NCI-H2227 (cell line): ENCODE results near the gene MIA2.
"Not testable (repeated sequence)": the region's sequence is repeated elsewhere in the genome, so short reads cannot be mapped to it uniquely, and the experiment has no call there.

ENCODE experiments used
- DNase-seq: peaks from one replicate; lab custom pipeline; 2025; ENCODE audit not compliant: unreplicated experiment; lab: John Stamatoyannopoulos, UW

Gene MIA2

DNA sequence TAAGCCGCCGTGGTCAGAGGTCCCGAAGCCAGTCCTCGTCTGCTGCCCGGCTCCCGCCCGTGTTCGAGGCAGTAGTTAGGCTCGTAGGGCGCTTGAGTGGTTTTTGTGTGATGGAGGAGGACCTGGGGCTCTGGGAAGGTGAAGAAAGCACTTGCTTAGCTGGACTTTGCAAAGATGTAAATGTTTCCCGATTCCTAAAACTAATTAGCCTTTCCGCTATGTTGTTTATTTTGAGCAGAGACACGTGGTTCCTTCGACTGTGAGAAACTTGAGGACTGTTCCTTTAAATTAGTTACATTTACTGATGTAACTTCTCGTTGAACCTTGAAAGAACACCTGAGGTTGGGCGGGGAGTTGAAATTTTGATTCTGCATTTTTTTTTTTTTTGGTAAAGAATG, 33.9 kb downstream of the MIA2 start:
- DNase-seq: peak; percentile 53

DNA sequence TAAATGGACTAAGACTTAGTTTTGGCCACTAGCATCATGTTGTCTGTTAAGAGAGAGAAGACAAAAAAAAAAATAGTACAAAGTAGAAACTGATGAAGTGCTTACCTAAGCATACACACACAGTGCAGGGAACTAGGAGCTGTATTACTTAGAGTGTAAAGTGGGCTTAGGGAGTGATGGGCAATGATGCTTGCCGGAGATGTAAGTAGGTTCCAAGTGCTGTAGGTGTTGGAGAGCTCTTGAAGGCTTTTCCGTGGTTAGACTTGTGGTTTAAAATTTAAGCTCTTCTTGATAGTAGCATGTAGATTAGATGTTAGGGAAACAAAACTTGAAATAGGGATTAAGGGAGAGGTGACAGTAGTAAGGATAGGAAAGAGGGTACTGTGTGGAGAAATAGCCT, 34.7 kb downstream of the MIA2 start:
- peak; percentile 21 for DNase-seq

DNA sequence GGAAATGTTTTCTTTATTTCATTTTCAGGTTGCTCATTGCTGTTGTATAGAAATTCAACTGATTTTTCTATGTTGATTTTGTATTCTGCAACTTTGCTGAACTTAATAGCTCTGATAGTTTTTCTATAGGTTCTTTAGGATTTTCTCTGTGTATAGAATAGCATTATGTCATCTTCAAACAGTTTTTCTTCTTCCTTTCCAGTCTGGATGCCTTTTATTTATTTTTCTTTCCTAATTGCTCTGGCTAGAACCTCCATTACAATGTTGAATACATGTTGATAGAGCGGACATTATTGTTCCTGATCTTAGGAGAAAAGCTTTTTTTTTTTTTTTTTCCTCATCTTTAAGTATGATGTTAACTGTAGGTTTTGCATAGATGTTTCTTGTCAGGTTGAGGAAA, 39.2 kb downstream of the MIA2 start:
- no peak for DNase-seq

DNA sequence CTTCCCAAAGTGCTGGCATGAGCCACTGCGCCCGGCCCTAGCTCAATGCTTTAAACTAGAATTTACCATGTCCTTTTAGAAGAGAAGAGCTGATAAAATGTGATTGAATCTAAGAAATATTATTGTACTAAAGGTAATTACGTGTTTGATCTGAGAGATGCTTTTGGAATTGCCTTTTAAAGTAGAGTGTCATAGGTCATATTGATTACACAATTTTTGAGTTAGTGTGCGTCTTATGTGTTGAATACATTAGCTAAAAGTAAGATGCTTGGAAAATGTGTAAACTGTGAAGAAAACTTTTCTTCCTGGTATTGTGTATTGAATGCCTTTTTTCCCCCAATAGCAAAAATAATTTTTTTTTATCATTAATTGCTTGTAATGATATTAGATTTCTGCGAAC, 41.7 kb downstream of the MIA2 start:
- no peak for DNase-seq

DNA sequence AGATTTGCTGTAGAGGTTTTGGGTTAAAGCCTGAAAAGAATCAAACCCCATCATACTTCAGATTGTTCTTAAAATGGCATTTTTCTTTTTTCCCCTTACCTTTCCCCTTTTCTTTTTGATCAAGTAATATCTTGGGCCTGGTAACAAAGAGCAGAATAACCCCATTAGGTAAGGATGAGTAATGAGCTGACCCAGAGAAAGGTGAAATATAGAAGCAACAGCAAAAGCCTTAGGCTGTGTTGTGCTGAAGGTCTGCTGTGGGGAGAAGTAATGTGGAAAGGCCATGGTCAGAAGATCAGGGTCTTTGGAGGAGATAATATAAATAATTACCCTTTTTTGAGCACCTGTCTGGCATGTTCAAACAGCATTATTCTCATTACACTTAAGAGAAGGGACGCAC, 42.3 kb downstream of the MIA2 start:
- no peak for DNase-seq

DNA sequence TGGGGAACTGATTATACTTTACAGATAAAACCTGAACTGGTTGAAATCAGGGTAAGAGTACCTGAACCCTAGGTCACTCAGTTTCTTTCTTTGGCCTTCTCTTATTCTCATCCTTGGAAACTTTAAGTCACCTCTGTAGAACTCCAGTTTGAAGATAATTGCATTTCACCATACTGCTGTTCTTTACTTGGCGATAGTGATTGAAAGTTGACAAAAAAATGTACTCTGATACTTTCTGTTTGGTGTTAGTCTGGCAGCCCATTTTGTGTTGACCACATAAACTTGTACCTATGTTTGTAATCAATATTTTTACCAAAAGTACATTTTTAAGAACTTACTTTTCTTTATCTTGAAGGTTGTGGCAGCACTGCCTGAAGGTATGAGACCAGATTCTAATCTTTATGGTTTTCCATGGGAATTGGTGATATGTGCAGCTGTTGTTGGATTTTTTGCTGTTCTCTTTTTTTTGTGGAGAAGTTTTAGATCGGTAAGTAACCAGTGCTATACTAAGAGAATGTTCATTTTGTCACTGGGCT, 42.9 kb downstream of the MIA2 start:
- DNase-seq: no peak

DNA sequence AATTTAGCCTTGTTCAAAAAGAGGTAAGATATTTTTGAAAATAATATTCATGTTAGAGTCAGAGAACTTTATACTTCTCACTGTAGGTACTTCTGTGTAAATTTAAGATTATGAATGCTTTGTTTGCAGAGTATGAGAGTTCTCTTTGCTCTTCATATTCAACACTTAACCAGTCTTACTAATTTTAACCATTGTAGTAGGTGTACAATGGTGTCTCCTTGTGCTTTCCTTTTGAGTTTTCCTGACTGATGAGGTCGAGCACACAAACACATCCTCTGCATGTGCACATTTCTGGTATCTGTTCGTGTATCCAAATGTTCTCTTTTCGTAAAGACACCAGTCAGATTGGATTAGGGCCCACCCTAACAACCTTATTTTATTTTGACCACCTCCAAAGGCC, 45.8 kb downstream of the MIA2 start:
- DNase-seq: no peak

DNA sequence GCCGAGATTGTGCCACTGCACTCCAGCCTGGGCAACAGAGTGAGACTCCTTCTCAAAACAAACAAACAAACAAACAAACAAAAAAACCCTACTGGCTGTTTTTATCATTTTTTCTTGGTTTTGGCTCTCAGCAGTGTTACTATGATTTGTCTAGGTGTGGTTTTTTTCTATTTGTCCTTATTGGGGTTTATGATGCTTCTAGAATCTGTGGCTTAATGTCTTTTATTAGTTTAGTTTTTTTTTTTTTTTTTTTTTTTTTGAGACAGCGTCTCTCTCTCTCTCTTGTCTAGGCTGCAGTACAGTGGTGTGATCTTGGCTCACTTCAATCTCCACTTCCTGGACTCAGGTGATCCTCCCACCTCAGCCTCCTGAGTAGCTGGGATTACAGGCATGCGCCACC, 47.0 kb downstream of the MIA2 start:
- DNase-seq: not testable (repeated sequence)

DNA sequence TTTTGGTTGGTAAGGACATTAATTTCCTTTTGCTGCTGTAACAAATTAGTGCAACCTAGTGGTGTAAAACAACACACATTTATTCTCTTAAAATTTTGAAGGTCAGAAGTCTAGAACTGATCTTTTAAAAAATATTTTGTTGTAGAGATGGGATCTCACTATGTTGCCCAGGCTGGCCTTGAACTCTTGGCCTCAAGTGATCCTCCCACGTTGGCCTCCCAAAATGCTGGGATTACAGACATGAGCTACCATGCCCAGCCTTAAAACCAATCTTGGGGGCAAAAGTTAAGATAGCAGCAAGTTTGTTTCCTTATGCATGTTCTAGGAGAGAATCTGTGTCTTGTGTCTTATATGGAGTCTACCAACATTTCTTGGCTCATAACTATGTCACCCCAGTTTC, 55.8 kb downstream of the MIA2 start:
- no peak for DNase-seq

DNA sequence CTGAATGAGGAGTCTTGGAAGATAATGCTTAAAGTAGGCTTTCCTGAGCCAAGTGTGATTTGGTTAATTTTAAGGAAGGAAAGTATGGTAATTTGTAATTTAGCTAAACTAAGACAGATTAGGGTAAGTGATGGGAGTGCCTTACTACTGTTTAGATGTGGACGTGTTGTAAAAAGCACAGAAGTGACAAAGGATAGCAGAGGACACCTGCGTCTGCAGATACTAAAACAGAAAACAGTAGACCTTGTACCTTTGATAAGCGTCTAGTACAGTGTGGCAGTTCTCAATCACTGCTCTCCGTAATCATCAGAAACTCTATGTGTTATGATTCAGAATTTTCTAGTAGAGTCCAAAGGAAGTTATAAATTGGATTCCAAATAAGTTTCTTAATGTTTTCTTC, 58.0 kb downstream of the MIA2 start:
- DNase-seq: no peak

DNA sequence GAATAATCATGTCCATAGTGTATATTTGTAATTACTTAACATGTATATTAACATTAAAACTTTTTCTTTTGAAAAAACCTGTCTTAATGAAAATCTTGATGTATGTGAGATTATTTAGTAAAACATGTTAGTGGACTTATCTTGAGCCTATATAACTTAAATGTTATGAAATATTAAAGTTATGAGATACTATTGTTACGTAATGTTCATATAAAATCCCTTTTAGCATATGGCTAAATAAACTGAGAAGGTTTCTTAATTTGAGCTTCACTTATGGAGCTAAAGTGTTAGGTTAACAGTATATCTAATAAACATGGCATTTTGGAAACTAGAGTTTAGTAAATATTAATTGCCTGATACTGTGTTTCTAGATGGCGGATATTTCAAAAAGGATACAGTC, 59.9 kb downstream of the MIA2 start:
- DNase-seq: no peak

DNA sequence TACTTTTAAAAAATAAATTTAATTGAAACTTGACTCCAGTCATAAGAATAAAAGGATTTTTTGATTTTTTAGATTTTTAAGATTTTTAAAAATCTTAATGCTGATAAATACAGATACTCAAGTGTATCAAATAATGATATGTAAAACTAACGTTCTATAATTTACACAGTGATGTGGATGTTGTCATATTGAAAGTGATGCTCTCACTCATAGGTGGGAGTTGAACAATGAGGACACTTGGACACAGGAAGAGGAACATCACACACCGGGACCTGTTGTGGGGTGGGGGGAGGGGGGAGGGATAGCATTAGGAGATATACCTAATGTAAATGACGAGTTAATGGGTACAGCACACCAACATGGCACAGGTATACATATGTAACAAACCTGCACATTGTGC, 66.7 kb downstream of the MIA2 start:
- DNase-seq: not testable (repeated sequence)

DNA sequence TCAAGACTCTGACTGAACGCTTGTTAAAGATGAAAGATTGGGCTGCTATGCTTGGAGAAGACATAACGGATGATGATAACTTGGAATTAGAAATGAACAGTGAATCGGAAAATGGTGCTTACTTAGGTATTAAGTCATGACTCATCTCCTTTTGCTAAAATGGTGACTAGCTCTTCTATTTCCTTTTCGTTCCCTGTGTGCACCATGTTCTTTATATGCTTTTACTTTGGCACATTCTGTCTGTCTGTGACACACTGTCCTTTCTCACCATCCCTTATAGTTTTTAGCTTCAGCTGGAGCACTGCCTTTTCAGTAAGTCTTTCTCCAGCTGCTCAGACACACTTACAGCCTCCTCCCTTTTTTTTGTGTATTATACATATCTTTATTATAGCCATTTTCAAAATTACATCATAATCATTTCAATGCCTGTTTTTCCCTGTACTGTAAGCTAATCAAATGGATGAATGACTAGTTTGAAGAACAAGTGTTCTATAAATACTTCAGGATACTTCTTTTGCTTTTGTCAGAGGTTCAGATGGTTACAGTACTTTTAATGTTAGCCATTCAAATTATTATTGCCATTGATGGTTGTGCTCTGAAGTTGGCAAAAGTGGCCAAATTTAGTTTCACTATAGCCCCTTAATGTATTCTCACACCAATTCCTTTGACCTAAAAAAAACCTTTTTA, 68.6 kb downstream of the MIA2 start:
- DNase-seq: no peak

DNA sequence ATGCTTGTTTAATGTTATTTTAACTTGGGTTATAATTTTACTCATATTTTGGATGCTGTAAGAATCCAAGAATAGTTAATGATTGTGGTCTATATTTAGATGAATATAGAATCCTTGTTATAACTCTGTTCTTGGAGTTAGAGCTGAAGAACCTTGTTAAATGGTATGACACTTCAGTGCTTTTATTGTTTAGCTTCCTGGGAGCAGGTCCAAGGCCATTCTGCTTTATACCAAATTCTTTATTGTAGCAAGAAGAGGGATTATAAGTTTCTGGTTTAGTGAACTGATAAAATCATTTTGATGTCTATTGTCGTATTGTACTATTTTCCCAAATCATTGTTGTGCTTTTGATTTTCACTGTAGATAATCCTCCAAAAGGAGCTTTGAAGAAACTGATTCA, 69.4 kb downstream of the MIA2 start:
- DNase-seq: no peak

DNA sequence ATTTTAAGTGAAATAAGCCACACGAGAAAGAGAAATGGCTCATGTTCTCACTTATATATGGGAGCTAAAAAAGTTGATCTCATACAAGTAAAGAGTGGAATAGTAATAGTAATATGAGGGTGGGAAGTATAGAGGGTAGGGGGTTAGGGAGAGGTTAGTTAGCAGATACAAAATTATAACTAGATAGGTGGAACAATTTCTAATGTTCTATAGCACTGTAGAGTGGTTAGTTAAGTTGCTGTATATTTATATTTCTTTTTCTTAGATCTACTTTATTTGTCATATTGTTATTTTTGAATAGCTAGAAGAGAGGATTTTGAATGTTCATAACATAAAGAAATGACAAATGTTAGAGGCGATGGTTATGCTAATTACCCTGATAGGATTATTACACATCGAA, 74.1 kb downstream of the MIA2 start:
- no peak for DNase-seq

DNA sequence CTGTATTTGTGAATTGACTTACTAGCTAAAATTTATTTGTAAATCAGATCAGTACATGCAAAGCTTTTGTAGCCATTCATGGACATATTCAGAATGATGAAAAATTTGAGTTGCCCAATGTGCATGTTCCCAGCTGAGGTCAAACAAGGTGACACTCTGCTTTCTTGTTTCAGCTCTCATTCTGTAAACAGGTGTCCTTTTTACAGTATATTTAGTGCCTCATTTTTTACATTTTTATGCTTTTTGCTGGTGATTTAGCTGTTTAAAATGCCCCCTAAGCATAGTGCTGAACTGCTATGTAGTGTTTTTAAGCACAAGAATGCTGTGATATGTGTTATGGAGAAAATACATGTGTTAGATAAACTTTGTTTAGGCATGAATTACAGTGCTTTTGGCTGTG, 76.3 kb downstream of the MIA2 start:
- no peak for DNase-seq

DNA sequence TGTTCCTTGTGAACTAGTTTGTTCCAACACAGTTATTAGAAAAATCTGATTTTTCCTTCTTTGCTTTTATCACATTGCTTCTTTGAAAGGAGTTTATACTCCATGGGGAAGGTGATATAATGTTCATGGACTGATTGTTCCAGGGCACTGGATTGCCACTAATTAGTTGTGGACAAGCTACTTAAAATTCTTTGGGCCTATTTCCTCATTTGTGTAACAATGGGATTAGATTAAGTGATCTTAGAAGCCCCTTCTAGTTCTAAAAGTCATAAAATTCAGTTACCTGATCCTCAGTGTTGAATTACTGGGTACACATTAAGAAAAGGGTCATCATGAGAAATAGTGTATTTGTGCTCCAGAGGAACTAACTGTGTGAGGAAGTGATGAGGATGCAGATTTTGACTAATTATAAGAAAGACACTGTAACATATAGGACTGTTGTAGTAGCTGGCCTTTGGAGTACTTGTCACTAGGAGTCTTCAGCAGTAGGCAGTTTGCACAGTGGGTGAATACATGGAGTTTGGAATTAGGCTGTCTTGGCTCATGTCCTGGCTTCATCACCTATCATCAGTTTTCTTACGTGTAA, 82.2 kb downstream of the MIA2 start:
- no peak for DNase-seq

DNA sequence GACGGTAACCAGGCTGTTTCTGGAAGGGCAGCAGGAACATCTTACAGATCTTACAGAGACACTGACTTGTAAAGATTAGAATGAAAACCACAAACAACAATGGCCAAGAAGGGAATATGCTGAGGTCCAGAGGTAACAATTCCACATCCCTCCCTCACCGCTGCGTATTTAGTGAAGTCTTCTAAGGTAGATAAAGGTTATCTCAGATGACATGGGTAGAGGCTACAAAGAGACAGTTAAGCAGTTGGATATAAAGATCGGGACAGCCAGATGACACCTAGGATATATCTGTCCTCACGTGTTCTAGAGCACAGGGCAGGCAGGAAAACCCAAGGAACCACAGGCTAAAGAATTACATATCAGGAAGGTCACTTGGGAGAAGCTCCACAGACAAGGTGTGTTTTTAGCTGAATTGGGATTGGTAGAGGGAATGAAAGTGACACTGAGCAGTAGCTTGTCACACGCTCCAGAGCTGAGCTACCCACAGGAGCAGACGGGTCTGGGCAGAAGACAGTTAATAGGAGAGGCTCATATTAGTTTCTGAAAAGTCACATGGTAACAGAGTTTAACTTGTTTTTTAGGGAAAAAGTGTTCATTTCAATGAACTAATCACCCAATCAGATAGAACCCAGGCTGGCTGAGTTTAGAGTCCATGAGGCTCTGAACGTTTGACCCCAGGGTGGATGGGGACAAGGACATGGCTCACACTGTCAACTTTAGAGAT, 83.3 kb downstream of the MIA2 start:
- DNase-seq: no peak

DNA sequence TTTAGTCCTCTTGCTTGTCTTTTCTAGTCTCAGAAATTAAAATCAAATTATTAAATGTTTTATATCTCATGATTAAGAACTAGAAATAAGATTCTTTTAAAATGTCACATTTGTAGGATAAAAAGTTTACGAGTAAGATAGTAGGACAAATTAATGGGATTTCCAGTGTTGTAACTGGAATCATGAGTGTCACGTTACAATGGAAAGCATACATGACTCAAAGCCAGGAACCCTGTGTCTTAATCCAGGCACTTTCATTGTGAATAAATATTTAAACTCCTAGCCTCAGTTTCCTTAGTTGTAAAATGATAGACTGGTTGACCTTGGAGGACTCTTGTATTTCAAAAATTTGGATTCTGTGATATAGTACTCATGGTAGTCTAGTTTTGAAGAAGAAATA, 84.9 kb downstream of the MIA2 start:
- no peak for DNase-seq

DNA sequence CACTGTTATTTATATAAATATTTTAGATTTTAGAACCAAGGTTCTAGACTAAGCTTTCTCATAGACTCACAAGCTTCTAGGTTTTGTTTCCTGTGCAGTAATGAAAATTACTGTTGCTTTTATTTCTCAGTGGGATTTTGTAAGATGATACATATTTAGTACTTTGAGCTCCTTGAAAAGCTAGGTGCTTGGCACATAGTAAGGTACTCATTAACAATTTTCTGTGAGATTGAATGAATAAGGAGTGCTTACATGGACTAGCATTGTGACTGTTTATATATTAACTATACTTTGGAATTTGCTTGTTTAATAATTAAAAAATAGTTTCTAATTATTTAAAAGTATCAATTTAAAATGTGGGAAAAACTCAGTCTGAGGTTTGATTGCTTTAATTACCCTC, 85.7 kb downstream of the MIA2 start:
- DNase-seq: no peak

DNA sequence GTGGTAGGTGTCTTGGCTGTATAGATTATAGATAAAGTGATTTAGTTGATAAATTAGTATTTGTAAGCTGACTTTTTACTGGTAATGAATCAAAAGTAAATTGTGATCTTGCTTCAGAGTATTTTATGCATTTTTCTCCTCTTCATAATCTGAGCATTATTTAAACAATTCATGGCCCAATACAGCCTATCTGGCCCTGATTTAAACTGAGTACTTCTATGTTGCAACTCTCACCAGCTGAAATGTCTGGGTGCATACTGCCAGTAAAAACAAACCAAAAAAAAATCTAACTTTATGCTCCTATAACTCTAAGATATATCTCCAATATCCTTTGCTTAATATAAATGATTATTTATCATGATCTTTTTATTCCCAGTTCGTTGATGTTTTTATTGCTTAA, 86.6 kb downstream of the MIA2 start:
- DNase-seq: no peak

DNA sequence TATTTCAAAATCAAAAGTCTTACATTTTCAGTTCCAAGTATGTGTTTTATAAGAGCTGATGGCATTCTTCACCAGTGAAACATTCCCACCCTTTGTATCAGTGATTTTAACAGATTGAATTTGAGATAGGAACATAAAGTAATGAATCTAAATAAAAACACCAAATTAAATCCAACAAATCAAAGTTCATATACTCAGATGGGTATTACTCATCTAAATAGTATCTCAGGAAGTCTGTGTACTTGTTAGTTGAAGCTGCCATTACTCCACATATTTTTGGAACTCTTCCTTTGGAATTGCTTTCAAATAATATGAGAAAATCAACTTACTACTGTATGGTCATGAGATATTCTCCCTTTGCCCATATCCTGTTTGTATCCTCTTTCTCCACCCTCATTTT, 89.1 kb downstream of the MIA2 start:
- DNase-seq: no peak
